Cardiac septum (tissue), 1 donor: ENCODE results near the gene CCDC201. TPM values are rescaled to one million over a fixed set of nuclear protein-coding genes. Genes with fewer than 3 reads are reported as not detected.
A peak's percentile ranks its signal among the peaks of the same experiment; 100 is the strongest.
"Not testable (repeated sequence)": the region's sequence is repeated elsewhere in the genome, so short reads cannot be mapped to it uniquely, and the experiment has no call there.

Experiments
- DNase-seq: peaks from one replicate; pipeline ENCODE4 v3.0.0-alpha.2; 2020; ENCODE audit warnings: low spot score
- intact Hi-C: fragments of 100-400 bp; cut with DNase I; formaldehyde crosslinking; loops from one replicate; pipeline ENCODE4 v1.14.0; 2022
- total RNA-seq: library from RNA; stranded (reverse); fragmentation: NEBNext Ultra II Directional; extraction: Animal tissue kit (Norgen Biotek cat#: 25700); gene quantifications from one replicate; pipeline ENCODE4 v1.2.1, GENCODE V29; 2021
- donor health status: DM: no; HTN: no; CAD: no.

Gene CCDC201
- total RNA-seq, 1 donor from 2014 or later, result not detected

GRCh38 chr7:45881280-45881758 lies 8.4 kb upstream of the CCDC201 start:
- intact Hi-C loops, result no loop called here
- DNase-seq, result peak; percentile 67

- DNase-seq, result peak; percentile 31
- intact Hi-C loops, result no loop called here
Observed at GRCh38 chr7:45880433-45880860, 7.6 kb upstream of the CCDC201 start.

- no peak for DNase-seq
- intact Hi-C loops, result no loop called here
Observed at GRCh38 chr7:45878457-45879144, 5.7 kb upstream of the CCDC201 start.

- peak; percentile 69 for DNase-seq
- intact Hi-C loops, result no loop called here
Observed at GRCh38 chr7:45876519-45876918, 3.6 kb upstream of the CCDC201 start.

GRCh38 chr7:45874408-45875131 lies 1.7 kb upstream of the CCDC201 start:
- intact Hi-C loops, result no loop called here
- DNase-seq, result peak; percentile 44

- DNase-seq, result no peak
- intact Hi-C loops, result no loop called here
Observed at GRCh38 chr7:45873355-45873754, 473 bp upstream of the CCDC201 start.

GRCh38 chr7:45872116-45873034 lies 507 bp downstream of the CCDC201 start:
- intact Hi-C loops, result no loop called here
- DNase-seq, result peak; percentile 41

GRCh38 chr7:45869426-45869825 lies 3.5 kb downstream of the CCDC201 start:
- intact Hi-C loops, result no loop called here
- DNase-seq, result peak; percentile 29

- intact Hi-C loops, result no loop called here
- no peak for DNase-seq
Observed at GRCh38 chr7:45867471-45867870, 5.4 kb downstream of the CCDC201 start.

- DNase-seq, result peak; percentile 64
- intact Hi-C loops, result no loop called here
Observed at GRCh38 chr7:45865594-45866410, 7.1 kb downstream of the CCDC201 start.

- peak; percentile 38 for DNase-seq
- intact Hi-C loops, result no loop called here
Observed at GRCh38 chr7:45863715-45864114, 9.2 kb downstream of the CCDC201 start.

GRCh38 chr7:45856888-45857287 lies 16.0 kb downstream of the CCDC201 start:
- DNase-seq, intact Hi-C loops: not testable (repeated sequence)

- intact Hi-C loops, result loop anchor here (2.0 kb wide), 1 partner anchor 701 kb away; no protein-coding TSS in a partner anchor
- DNase-seq, result not testable (repeated sequence)
Observed at GRCh38 chr7:45855680-45856079, 17.2 kb downstream of the CCDC201 start.

GRCh38 chr7:45853491-45853890 lies 19.4 kb downstream of the CCDC201 start:
- intact Hi-C loops, result not testable (repeated sequence)
- DNase-seq, result peak; percentile 57

GRCh38 chr7:45852984-45853383 lies 19.9 kb downstream of the CCDC201 start:
- peak; percentile 46 for DNase-seq
- intact Hi-C loops, result not testable (repeated sequence)

- intact Hi-C loops, result not testable (repeated sequence)
- peak; percentile 44 for DNase-seq
Observed at GRCh38 chr7:45848734-45849133, 24.1 kb downstream of the CCDC201 start.

- intact Hi-C loops, DNase-seq: not testable (repeated sequence)
Observed at GRCh38 chr7:45846536-45846935, 26.3 kb downstream of the CCDC201 start.

- intact Hi-C loops, DNase-seq: not testable (repeated sequence)
Observed at GRCh38 chr7:45841926-45842717, 30.8 kb downstream of the CCDC201 start.
